Eye (tissue), 1 donor: ENCODE measurements around the gene F13B.
"Not testable (repeated sequence)": the region's sequence is repeated elsewhere in the genome, so short reads cannot be mapped to it uniquely, and the experiment has no call there.

Experiments used
- DNase-seq: peaks from one replicate; pipeline ENCODE4 v3.0.0-alpha.2; 2015

The F13B gene

DNA sequence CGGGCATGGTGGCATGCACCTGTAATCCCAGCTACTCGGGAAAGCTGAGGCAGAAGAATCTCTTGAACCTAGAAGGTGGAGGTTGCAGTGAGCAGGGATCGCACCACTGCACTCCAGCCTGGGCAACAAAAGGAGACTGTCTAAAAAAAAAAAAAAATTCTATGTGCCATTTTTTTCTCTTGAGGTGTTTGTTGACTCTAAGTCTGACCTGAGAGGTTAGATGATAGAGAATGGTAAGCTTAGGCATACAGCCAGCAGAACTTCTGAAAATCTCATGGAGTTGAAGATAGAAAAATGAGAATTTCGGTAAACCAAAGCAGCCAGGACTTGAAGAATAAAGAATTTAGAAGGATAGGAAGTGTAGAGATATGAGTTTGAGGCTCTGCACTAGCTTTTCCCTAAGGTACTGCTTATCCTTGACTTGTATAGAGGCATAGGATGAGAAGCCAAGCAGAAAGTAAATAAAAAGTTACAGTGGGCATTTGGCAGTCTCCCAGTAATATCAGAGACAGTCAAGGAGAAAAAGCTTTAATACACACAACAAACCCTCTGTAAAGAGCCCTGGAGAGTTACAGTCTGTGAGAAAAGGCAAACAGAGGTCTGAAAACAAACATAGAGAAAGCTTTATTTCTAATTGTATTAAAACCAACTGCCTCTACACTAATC lies 24.3 kb downstream of the F13B start:
- DNase-seq, result no peak

DNA sequence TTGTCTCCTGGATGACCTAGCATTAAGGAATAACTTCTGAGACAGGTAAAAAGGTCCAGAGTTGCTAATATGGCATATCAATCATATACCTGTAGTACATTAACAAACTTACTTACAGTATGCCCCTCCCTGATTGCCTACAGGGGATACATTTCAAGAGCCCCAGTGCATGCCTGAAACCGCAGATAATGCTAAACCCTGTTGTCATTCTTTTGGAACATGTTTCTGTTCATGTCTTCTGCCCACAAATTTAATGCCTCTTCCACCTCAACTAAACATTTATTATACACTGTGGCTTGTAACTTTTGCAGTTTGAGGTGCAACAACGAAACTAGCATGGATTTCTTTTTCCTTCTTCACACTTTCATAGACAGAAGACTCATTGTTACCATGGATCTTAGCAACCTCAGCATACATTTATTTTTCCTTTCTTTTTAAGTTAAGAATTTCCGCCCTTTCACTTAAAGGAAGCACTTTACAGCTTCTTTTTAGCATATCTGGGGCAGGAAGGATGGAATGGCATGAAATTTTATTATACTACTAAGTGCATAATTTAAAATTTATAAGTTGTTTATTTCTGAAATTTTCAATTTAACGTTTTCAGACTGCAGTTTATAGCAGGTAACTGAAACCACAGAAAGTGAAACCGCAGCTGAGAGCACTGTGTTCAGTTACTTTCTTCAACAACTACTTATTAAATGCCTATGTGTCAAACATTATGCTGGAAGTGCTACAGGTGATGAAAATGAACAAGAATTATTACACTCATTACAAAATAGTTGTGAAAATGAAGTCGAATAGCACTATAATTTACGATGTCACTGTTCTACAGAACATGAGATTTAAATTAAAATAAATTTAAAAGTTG lies 25.3 kb downstream of the F13B start:
- DNase-seq, result no peak

DNA sequence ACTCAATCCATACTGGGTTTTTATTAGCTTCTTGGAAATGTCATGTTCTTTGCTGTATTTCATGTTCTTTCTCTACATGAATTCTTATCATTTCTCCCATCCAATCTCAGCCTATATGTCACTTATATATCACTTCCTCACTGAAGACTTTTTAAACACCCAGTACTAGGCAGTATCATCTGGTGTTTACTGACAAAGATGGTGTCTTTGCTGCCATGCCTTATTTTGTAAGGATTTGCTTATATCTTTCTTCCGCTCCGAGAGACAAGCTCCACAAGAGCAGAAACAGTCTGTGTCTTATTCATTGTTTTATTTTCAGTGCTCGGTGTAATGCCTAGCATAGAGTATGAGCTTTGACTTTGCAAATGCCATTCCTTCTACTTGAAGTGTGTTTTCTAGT lies 30.2 kb downstream of the F13B start:
- no peak for DNase-seq

DNA sequence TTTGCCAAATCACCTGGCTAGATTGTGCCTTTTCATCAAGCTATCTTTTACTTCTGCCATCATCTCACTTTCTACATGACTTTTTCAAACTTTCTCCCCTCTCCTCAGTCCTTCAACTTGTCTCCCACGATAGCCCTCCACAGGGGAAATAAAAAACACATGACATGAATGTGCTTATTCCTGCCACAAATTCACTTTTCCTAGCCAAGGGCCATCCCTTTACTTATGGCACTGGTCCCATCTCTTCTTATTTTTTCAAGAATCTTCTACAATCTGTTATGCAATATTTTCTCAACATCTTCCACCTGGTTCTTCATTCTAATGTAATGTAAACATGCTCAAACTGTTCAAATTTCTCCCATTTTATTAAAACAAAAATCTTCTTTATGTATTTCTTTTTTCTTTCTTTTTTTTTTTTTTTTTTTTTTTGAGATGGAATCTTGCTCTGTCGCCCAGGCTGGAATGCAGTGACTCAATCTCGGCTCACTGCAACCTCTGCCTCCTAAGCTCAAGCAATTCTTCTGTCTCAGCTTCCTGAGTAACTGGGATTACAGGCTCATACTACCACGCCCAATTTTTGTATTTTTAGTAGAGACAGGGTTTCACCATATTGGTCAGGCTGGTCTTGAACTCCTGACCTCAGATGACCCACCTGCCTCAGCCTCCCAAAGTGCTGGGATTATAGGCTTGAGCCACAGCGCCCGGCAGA lies 32.3 kb downstream of the F13B start:
- DNase-seq, result not testable (repeated sequence)

DNA sequence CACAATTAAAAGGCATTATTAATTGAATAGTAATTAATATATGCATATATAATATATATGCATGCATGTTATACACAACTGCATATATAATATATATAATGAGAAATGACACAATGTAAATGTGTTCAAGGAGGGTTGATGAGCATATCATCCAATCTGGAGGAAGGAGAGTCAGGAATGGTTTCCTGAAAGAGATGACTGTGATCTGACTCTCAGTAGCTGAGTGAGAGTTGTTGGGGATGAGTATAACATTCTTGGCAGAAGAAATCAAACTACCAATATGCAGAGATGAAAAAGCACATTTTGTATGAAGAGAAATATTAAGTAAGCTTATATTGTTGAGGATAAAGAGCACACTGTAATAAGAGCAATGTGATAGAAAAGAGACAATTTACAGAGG lies 37.3 kb downstream of the F13B start:
- no peak for DNase-seq

DNA sequence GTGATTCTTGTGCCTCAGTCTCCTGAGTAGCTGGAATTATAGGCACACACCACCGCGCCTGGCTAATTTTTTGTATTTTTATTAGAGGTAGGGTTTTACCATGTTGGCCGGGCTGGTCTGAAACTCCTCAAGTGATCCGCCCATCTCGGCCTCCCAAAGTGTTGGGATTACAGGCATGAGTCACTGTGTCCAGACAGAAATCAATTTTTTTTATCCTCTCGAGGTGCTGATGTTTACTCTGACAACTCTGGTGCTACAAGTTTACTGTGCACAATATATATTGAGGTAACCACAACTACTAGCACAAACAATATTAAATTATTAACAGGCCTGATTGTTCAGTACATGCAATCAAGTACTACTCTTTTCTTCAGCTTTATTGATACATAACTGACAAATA lies 39.7 kb downstream of the F13B start:
- DNase-seq, result no peak

DNA sequence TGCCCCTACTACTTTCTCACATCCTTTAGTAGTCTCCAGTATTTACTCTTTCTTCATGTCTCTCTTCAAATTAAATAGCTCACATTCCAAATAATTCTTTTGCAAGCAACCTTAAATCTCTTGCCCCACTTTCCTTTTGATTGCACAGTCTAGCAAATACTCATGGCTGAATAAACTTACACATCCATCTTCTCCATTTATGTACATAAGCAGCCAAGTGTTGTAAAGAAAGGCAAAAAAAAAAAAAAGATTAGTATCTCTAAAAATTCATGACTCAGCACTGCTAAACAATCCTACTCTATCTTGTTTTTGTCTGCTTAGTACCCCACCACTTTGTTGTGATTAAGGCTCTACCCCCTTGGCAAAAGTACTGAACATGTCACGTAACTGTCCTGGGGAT lies 42.6 kb downstream of the F13B start:
- DNase-seq, result no peak

DNA sequence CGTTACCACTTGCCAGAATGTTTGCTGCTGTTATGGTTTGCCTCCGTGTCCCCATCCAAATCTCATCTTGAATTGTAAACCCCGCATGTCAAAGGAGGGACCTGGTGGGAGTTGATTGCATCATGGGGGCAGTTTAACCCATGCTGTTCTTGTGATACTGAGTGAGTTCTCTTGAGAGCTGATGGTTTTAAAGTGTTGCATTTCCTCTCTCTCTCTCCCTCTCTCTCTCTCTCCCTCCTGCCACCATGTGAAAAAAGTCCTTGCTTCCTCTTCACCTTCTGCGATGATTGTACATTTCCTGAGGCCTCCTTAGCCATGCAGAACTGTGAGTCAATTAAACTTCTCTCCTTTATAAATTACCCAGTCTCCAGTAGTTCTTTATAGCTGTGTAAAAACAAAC lies 45.3 kb downstream of the F13B start:
- DNase-seq, result no peak

DNA sequence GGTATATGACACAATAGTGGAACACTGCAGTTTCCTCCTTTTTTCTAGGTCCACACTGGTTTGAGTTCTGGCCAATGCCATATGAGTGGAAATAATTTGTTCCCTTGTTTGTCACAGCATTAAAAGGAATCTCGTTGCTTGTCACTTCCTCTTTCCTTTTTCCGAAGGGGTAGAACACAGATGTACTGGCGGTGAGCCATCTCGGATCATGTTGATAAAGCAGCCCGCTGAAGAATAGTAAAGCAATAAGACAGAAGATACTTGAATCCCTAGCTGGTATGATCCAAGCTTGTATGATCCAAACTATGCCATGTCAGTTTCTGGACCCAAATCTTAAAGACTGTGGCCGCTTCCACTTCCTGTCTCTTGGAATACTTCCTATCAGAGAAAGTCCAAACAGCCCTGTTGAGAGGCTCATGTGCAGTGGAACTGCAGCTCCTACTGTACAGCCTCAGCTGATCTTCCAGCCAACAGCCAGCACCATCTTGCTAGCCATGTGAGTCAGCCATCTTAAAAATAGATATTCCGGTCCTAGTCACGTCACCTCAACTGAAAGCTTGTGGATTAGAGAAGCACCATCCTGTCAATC lies 49.4 kb downstream of the F13B start:
- DNase-seq, result no peak

DNA sequence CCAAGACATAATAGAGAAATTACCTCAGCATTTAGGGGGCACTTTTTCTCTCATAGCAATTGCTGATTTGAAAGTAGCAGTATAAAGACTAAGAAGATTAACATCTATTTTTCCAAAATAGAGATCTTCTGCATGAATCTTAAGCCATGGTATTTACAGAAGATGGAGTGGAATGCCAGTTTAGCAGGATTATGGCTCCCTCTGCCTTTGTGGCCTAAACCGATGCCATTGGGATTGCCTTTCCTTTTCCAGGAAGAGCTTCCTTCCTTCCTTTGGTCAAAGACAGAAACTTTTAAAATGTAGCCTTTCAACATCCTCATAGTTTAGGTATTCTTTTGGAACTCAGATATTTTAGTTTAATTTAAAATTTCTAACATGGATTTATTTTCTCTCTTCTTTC lies 50.3 kb downstream of the F13B start:
- DNase-seq, result no peak

DNA sequence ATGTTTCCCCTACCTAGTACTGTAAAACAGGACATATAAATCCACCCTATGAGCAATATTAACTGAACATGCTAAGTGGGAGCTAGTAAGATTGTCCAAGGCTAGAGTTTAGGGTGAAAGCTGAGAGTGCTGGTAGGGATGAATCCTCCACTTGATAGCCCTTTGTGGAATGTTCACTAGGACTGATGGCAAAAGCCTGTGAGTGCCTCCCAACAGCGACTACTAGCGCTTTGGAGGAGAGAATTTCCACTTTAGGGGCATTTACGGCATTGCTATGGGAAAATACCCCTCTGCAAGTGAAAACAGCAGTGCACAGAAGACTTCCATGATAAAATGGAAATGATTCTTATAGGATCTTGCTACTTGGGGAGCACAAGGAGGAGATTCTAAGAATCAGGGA lies 53.8 kb downstream of the F13B start:
- no peak for DNase-seq

DNA sequence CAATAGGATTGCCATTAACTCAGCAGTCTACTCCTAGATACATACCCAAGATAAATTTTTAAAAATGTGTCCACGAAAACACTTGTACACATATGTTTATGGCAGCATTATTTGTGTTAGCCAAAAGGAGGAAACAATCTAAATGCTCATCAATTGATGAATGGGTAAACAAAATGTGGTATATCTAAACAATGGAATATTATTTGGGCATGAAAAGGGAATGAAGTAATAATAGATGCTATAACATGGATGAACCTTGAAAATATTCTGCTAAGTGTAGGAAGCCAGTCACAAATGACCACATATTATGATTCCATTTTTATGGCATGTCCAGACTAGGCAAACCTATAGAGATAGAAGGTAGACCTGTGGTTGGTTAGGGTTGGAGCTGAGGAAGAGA lies 55.4 kb downstream of the F13B start:
- no peak for DNase-seq

DNA sequence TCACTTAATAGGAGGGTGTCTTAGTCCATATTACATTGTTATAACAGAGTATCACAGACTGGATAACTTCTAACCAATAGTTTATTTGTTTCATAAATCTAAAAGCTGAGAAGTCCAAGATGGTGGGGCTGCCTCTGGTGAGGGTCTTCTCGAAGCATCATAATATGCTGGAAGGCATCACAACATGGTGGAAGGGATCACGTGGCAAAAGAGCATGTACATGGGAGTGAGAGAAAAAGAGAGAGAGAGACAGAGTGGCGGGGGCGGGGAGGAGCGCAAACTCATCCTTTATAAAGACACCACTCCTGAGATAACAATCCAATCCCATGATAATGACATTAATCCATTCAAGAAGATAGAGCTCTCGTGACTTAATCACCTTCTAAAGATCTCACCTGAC lies 58.2 kb downstream of the F13B start:
- no peak for DNase-seq

DNA sequence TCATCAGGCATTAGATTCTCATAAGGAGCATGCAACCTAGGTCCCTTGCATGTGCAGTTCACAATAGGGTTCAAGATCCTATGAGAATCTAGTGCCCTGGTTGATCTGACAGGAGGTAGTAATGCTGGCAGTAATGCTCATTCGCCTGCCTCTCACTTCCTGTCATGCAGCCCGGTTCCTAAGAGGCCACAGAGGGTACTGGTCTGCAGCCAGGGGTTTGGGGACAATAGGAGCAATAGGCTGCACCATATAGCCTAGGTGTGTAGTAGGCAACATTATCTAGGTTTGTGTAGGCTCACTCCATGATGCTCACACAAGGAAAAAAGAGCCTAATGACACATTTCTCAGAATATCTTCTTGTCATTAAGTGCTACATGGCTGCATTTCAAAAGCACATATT lies 63.9 kb downstream of the F13B start:
- DNase-seq, result no peak

DNA sequence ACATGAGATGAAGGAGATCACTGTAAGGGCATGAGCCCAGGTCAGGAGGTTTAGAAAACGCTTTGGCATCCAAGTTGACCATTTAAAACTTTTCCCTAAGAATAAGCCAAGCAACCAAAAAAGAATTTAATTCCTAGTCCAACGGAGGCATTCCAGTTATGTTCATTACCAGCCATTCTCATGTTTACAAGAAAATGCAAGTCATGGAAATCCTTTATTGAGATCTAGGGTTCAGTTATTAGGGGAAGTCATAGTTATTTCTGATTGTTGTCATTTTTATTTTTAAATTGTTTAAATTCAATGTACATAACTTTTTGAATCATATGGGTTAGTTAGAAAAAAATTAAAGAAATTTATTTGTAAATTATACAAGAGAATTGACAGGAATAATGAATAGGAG lies 65.2 kb downstream of the F13B start:
- no peak for DNase-seq

DNA sequence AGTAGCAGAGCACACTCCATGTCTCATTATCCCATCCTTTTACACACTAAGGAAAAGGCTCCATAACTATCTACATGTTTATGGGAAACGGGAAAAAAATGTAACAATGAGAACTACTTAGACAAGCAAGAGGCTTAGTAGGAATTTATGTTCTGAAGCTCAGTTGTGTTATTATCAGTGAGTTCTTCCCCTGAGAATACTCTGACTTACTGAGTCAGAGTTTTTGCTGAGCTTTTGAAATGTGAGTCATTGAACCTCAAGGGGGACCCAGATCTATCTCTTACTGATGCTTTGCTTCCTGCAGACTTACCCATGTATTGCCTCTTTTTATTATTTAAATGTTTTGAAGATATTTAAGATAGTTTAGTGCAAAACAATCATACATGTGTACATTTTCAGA lies 69.6 kb downstream of the F13B start:
- no peak for DNase-seq

DNA sequence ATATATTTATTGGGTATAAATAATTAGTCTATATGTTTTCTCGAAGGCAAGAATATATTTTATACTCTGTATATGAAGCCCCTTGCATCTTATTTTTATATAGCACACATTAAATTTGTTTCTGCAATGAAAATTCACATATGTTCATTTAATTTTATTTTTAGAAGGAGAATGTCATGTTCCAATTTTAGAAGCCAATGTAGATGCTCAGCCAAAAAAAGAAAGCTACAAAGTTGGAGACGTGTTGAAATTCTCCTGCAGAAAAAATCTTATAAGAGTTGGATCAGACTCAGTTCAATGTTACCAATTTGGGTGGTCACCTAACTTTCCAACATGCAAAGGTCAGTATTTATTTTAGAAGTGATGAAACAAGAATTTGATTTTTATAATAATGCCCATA lies 73.1 kb downstream of the F13B start:
- no peak for DNase-seq

DNA sequence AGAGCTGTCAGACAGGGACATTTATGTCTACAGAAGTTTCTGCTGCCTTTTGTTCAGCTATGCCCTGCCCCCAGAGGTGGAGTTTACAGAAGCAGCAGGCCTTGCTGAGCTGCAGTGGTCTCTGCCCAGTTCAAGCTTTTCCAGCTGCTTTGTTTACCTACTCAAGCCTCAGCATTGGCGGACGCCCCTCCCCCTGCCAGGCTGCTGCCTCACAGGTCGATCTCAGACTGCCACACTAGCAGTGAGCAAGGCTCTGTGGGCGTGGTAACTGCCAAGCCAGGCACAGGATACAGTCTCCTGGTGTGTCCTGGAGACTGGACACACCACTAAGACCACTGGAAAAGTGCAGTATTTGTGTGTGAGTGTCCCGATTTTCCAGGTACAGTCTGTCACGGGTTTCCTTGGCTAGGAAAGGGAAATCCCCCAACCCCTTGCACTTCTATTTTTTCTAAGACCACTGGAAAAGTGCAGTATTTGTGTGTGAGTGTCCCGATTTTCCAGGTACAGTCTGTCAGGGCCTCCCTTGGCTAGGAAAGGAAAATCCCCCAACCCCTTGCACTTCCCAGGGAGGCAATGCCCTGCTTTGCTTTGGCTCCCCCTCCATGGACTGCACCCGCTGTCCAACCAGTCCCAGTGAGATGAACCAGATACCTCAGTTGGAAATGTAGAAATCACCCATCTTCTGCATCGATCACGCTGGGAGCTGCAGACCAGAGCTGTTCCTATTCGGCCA lies 75.0 kb downstream of the F13B start:
- DNase-seq, result peak; percentile 34
